Measurements from ENCODE around the gene SMIM41.

Gene SMIM41

GRCh38 chr12:52149651-52150241 lies 70.2 kb downstream of the SMIM41 start:
- DNase-seq, result no peak

DNA sequence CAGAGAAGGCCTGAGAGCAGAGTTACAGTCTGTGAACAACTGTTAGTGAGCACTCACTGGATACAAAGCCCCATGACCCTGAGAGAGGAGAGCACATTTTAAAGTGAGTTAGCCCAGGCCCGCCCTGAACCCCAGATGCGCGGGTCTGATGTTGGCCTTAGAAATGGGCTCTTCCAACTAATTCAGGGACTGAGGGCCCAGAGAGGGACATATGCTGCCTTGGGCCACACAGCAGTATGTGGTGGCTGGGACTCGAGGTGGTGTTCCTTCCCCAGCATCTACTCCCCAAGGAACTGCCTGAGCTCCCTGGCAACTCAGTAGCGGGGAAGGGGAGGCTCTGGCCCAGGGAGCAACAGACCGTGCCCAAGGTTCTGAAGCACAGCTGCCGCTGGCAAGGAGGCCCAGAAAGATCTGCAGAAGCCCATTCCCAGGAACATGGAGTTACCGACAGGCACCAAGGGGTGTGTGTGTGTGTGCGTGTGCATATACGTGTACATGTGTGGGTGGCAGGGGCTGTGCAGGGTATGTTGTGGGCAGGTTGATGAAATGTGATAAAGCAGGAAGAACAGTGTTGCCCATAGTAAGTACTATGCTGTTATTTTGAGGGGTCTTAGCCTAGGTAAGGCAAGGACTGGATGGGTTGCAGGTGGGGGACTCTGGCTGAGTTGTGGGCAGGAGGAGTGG lies 71.8 kb downstream of the SMIM41 start:
- DNase-seq, result no peak

DNA sequence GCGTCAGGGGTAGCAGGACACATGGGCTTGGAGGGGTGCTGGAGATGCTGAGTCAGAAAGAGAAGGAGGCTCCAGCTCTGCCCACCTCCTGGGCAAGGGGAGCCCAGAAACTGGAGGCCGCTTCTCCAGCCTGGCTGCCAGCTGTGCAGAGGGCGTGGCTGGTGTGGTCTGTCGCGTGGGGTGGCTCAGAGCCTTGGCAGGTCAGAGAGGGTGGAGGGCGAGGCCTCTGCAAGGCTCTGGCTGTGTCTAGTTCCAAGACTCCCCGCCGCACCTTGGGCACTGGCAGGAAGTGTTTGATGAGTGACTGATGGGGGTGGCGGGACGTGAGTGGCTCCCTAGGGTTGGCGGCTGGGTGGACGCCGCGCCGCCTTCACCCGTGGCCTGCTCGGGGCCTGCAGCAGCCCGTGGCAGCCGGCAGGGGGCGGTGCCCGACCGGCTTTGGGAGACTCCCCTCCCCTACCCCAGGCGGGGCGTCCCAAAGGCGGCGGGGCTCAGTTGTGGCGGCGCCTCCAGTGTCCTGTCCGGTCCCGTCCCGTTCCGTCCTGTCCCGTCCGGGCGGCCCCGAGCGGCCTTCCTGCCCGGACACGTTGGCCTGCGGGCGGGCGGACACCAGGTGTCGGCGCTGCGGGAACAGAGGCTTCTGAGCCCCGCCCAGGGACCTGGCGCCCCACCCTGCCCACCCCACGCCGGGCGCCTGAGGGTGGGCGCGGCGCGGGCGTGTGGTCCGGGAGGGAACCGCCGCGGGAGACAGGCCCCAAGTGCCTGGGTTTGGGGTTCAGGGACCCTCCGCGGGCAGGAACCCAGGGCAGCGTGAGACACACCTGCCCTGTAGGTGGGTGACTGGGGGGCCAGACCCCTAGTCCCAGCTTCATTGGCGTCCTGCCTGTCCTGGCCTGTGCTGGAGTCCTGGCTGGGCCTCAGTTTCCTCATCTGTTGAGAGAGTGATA lies 72.6 kb downstream of the SMIM41 start:
- DNase-seq, result no peak

GRCh38 chr12:52152905-52153317 lies 73.4 kb downstream of the SMIM41 start:
- no peak for DNase-seq

DNA sequence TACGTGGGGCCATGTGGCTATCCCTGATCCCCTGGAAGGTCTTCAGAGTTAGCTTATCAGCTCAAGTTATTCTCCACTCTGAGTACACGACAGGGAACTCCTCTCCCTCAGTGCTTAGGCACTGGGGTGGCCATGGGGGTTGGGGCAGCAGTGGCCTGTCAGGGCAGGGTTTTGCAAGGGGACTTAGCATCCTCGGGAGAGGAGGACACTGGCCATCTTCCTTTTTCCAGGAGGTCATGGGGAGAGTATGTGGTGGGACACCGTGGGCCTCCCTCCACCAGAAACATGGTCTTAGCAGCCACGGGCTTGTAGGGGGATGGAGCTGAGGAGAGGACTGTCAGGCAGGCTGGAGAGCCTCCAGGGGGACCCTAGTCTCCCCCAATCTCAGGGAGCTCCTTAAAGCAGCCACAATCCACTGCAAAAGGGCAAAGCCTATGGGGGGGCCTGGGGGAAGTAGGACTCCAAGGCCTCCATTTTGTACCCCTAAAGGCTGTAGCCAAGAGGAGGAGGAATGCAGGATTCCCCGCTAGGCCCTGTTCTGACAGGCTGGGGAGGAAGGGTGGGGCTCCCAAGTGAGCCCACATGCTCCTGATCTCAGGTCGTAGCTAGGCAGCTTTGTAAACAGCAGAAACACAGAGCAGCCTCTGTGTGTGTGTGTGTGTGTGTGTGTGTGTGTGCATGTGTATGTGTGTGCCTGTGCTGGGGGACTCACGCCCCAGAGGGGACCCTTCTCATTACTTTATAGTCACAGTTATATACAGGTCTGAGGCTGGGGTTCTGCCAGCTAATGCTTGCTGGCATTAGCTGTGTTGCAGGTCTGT lies 75.8 kb downstream of the SMIM41 start:
- no peak for DNase-seq

GRCh38 chr12:52156311-52156710 lies 76.8 kb downstream of the SMIM41 start:
- no peak for DNase-seq

- DNase-seq, result peak; percentile 6
These were observed 77.5 kb downstream of the SMIM41 start for GRCh38 chr12:52156757-52157565.

DNA sequence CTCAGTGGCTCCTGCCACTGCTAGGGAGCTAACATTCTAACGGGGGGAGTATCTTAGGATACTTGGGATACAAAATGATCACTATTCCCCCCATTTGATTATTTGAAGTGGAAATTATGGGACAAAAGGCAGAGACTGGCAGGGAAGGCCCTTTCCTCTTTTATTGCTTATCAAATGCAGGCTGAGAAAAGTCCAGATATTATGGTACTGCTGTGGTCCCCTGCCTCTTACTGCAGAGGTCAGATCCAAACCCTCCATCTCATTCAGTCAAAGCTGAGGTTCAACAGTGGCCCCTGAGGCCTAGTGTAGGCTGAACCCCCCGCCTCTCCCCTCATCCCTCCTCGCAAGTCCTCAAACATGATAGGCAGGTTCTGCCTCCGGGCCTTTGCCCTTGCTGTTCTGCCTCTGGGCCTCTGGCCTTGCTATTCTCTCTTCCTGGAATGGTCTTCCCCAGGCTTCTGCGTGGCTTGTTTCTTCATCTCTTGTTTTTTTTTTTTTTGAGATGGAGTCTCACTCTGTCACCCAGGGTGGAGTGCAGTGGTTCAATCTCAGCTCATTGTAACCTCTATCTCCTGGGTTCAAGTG lies 78.2 kb downstream of the SMIM41 start:
- DNase-seq, result no peak

Data from NCI-H1105 treated with DMSO at 0.1 percent for 48 hours (cell line).